Measurements from ENCODE around the gene ALK. TPM values are rescaled to one million over a fixed set of nuclear protein-coding genes. Genes with fewer than 3 reads are reported as not detected.

Gene ALK
- total and polyA plus RNA-seq, 10 of the 15 experiments (the other 5 are each of a cell fraction or from before 2014, with no cell fraction given), result 0.11 TPM; not detected in 9

DNA sequence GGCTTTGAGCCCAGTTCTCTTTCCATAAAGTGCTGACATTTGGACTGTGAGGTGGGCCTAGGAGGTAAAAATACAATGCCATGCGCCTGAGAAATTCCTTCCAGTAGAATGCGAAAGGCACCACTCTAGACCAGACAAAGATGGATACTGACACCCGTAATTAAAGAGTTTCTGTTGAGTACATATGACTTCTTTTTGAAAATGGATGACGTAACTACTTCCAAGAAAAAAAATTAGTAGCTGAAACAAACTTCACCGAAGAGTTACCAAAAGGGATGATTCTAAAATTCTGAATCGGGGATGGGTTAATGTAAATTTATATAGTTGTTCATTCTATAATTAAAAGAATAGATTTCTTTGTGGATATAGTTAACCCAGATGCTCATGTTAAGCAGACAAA lies 146.8 kb downstream of the ALK start (continued):
- TF ChIP-seq, protein P1, sequence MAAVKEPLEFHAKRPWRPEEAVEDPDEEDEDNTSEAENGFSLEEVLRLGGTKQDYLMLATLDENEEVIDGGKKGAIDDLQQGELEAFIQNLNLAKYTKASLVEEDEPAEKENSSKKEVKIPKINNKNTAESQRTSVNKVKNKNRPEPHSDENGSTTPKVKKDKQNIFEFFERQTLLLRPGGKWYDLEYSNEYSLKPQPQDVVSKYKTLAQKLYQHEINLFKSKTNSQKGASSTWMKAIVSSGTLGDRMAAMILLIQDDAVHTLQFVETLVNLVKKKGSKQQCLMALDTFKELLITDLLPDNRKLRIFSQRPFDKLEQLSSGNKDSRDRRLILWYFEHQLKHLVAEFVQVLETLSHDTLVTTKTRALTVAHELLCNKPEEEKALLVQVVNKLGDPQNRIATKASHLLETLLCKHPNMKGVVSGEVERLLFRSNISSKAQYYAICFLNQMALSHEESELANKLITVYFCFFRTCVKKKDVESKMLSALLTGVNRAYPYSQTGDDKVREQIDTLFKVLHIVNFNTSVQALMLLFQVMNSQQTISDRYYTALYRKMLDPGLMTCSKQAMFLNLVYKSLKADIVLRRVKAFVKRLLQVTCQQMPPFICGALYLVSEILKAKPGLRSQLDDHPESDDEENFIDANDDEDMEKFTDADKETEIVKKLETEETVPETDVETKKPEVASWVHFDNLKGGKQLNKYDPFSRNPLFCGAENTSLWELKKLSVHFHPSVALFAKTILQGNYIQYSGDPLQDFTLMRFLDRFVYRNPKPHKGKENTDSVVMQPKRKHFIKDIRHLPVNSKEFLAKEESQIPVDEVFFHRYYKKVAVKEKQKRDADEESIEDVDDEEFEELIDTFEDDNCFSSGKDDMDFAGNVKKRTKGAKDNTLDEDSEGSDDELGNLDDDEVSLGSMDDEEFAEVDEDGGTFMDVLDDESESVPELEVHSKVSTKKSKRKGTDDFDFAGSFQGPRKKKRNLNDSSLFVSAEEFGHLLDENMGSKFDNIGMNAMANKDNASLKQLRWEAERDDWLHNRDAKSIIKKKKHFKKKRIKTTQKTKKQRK (IDR thresholded peaks at IDR 0.05; ENCODE audit: low read depth, low read length), result no peak
- TF ChIP-seq, protein P2, sequence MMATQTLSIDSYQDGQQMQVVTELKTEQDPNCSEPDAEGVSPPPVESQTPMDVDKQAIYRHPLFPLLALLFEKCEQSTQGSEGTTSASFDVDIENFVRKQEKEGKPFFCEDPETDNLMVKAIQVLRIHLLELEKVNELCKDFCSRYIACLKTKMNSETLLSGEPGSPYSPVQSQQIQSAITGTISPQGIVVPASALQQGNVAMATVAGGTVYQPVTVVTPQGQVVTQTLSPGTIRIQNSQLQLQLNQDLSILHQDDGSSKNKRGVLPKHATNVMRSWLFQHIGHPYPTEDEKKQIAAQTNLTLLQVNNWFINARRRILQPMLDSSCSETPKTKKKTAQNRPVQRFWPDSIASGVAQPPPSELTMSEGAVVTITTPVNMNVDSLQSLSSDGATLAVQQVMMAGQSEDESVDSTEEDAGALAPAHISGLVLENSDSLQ (IDR thresholded peaks at IDR 0.05), result no peak
- TF ChIP-seq, protein P3, sequence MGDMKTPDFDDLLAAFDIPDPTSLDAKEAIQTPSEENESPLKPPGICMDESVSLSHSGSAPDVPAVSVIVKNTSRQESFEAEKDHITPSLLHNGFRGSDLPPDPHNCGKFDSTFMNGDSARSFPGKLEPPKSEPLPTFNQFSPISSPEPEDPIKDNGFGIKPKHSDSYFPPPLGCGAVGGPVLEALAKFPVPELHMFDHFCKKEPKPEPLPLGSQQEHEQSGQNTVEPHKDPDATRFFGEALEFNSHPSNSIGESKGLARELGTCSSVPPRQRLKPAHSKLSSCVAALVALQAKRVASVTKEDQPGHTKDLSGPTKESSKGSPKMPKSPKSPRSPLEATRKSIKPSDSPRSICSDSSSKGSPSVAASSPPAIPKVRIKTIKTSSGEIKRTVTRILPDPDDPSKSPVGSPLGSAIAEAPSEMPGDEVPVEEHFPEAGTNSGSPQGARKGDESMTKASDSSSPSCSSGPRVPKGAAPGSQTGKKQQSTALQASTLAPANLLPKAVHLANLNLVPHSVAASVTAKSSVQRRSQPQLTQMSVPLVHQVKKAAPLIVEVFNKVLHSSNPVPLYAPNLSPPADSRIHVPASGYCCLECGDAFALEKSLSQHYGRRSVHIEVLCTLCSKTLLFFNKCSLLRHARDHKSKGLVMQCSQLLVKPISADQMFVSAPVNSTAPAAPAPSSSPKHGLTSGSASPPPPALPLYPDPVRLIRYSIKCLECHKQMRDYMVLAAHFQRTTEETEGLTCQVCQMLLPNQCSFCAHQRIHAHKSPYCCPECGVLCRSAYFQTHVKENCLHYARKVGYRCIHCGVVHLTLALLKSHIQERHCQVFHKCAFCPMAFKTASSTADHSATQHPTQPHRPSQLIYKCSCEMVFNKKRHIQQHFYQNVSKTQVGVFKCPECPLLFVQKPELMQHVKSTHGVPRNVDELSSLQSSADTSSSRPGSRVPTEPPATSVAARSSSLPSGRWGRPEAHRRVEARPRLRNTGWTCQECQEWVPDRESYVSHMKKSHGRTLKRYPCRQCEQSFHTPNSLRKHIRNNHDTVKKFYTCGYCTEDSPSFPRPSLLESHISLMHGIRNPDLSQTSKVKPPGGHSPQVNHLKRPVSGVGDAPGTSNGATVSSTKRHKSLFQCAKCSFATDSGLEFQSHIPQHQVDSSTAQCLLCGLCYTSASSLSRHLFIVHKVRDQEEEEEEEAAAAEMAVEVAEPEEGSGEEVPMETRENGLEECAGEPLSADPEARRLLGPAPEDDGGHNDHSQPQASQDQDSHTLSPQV (IDR thresholded peaks at IDR 0.05), result no peak
- TF ChIP-seq FOS (IDR thresholded peaks at IDR 0.05; ENCODE audit: borderline replicate concordance, extremely low read depth, insufficient read length), result no peak
- TF ChIP-seq, protein P4, sequence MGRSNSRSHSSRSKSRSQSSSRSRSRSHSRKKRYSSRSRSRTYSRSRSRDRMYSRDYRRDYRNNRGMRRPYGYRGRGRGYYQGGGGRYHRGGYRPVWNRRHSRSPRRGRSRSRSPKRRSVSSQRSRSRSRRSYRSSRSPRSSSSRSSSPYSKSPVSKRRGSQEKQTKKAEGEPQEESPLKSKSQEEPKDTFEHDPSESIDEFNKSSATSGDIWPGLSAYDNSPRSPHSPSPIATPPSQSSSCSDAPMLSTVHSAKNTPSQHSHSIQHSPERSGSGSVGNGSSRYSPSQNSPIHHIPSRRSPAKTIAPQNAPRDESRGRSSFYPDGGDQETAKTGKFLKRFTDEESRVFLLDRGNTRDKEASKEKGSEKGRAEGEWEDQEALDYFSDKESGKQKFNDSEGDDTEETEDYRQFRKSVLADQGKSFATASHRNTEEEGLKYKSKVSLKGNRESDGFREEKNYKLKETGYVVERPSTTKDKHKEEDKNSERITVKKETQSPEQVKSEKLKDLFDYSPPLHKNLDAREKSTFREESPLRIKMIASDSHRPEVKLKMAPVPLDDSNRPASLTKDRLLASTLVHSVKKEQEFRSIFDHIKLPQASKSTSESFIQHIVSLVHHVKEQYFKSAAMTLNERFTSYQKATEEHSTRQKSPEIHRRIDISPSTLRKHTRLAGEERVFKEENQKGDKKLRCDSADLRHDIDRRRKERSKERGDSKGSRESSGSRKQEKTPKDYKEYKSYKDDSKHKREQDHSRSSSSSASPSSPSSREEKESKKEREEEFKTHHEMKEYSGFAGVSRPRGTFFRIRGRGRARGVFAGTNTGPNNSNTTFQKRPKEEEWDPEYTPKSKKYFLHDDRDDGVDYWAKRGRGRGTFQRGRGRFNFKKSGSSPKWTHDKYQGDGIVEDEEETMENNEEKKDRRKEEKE (IDR thresholded peaks at IDR 0.05), result no peak
- no peak for TF ChIP-seq KAT2A (conservative IDR thresholded peaks at IDR 0.05; ENCODE audit: control insufficient read depth, low read depth, low read length)
- no peak for TF ChIP-seq ZNF217 (IDR thresholded peaks at IDR 0.05)
- TF ChIP-seq RB1 (IDR thresholded peaks at IDR 0.05; ENCODE audit: borderline replicate concordance), result no peak
- TF ChIP-seq, protein P5, sequence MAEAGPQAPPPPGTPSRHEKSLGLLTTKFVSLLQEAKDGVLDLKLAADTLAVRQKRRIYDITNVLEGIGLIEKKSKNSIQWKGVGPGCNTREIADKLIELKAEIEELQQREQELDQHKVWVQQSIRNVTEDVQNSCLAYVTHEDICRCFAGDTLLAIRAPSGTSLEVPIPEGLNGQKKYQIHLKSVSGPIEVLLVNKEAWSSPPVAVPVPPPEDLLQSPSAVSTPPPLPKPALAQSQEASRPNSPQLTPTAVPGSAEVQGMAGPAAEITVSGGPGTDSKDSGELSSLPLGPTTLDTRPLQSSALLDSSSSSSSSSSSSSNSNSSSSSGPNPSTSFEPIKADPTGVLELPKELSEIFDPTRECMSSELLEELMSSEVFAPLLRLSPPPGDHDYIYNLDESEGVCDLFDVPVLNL (IDR thresholded peaks at IDR 0.05; ENCODE audit: low read depth, low read length), result no peak
- no peak for TF ChIP-seq RUNX3 (IDR thresholded peaks at IDR 0.05; ENCODE audit: low read length)
- TF ChIP-seq, protein P6, sequence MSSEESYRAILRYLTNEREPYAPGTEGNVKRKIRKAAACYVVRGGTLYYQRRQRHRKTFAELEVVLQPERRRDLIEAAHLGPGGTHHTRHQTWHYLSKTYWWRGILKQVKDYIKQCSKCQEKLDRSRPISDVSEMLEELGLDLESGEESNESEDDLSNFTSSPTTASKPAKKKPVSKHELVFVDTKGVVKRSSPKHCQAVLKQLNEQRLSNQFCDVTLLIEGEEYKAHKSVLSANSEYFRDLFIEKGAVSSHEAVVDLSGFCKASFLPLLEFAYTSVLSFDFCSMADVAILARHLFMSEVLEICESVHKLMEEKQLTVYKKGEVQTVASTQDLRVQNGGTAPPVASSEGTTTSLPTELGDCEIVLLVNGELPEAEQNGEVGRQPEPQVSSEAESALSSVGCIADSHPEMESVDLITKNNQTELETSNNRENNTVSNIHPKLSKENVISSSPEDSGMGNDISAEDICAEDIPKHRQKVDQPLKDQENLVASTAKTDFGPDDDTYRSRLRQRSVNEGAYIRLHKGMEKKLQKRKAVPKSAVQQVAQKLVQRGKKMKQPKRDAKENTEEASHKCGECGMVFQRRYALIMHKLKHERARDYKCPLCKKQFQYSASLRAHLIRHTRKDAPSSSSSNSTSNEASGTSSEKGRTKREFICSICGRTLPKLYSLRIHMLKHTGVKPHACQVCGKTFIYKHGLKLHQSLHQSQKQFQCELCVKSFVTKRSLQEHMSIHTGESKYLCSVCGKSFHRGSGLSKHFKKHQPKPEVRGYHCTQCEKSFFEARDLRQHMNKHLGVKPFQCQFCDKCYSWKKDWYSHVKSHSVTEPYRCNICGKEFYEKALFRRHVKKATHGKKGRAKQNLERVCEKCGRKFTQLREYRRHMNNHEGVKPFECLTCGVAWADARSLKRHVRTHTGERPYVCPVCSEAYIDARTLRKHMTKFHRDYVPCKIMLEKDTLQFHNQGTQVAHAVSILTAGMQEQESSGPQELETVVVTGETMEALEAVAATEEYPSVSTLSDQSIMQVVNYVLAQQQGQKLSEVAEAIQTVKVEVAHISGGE (CRISPR knock-in tag; IDR thresholded peaks at IDR 0.05), result no peak

All from GM12878 (cell line).